ENCODE measurements around the gene EEF1AKMT2. TPM values are rescaled to one million over a fixed set of nuclear protein-coding genes. Genes with fewer than 3 reads are reported as not detected.

The EEF1AKMT2 gene
- polyA plus RNA-seq, 2 of the 4 experiments (the other 2 are of a cell fraction) = 23.5 to 28.1 TPM

DNA sequence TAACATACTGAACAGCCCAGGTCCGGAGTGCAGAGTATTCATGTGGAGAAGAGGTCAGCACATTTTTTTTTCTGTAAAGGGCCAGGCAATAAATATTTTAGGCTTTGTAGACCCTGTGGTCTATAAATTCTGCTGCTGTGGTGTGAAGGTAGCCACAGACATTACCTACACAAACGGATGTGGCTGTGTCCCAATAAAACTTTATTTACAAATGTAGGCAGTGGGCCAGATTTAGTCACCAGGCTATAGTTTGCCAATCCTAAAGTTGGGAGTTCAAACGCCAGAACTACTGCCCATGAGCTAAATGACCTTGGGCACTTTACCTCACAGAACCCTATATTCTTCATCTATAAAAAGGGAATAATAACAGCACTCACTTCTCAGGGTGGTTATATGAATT lies 60.9 kb downstream of the EEF1AKMT2 start:
- ATAC-seq (no peak), DNase-seq (ENCODE audit: low read depth in 1 of 2, low spot score in 1 of 2) (no peak), FAIRE-seq (no peak)
- Histone ChIP-seq H3K4me1 (no peaks in the 10 kb centered on the region), H3K27ac (no peak overlapping the region), H3K4me2 (no peak overlapping the region), H3K4me3 (no peak overlapping the region), H3K9me3 (no peaks in the 10 kb centered on the region)
- TF ChIP-seq JUNB (IDR thresholded peaks at IDR 0.05) (no peak), ZNF302 (CRISPR knock-in tag; IDR thresholded peaks at IDR 0.05) (no peak), CHD2 (IDR thresholded peaks at IDR 0.05; ENCODE audit: low read length, partially characterized antibody) (no peak), GATA3 (IDR thresholded peaks at IDR 0.05; ENCODE audit: borderline replicate concordance) (no peak)
- TF ChIP-seq, protein P1, sequence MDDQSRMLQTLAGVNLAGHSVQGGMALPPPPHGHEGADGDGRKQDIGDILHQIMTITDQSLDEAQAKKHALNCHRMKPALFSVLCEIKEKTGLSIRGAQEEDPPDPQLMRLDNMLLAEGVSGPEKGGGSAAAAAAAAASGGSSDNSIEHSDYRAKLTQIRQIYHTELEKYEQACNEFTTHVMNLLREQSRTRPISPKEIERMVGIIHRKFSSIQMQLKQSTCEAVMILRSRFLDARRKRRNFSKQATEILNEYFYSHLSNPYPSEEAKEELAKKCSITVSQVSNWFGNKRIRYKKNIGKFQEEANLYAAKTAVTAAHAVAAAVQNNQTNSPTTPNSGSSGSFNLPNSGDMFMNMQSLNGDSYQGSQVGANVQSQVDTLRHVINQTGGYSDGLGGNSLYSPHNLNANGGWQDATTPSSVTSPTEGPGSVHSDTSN (IDR thresholded peaks at IDR 0.05) = no peak
- TF ChIP-seq, protein P2, sequence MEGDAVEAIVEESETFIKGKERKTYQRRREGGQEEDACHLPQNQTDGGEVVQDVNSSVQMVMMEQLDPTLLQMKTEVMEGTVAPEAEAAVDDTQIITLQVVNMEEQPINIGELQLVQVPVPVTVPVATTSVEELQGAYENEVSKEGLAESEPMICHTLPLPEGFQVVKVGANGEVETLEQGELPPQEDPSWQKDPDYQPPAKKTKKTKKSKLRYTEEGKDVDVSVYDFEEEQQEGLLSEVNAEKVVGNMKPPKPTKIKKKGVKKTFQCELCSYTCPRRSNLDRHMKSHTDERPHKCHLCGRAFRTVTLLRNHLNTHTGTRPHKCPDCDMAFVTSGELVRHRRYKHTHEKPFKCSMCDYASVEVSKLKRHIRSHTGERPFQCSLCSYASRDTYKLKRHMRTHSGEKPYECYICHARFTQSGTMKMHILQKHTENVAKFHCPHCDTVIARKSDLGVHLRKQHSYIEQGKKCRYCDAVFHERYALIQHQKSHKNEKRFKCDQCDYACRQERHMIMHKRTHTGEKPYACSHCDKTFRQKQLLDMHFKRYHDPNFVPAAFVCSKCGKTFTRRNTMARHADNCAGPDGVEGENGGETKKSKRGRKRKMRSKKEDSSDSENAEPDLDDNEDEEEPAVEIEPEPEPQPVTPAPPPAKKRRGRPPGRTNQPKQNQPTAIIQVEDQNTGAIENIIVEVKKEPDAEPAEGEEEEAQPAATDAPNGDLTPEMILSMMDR (IDR thresholded peaks at IDR 0.05) = no peak
- TF ChIP-seq, protein P3, sequence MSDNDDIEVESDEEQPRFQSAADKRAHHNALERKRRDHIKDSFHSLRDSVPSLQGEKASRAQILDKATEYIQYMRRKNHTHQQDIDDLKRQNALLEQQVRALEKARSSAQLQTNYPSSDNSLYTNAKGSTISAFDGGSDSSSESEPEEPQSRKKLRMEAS (IDR thresholded peaks at IDR 0.05) = no peak
- ChIA-PET CTCF (interaction anchor here (0.8 to 5.4 kb wide), 3 partner anchors 11 to 77 kb away, joined by 3 to 35 read pairs (median 4); no protein-coding TSS in a partner anchor), POLR2A (no interaction called here)
- 81% methylated on average over 3 of the region's 3 CpGs for WGBS (ENCODE audit: missing lambda C conversion rate)

DNA sequence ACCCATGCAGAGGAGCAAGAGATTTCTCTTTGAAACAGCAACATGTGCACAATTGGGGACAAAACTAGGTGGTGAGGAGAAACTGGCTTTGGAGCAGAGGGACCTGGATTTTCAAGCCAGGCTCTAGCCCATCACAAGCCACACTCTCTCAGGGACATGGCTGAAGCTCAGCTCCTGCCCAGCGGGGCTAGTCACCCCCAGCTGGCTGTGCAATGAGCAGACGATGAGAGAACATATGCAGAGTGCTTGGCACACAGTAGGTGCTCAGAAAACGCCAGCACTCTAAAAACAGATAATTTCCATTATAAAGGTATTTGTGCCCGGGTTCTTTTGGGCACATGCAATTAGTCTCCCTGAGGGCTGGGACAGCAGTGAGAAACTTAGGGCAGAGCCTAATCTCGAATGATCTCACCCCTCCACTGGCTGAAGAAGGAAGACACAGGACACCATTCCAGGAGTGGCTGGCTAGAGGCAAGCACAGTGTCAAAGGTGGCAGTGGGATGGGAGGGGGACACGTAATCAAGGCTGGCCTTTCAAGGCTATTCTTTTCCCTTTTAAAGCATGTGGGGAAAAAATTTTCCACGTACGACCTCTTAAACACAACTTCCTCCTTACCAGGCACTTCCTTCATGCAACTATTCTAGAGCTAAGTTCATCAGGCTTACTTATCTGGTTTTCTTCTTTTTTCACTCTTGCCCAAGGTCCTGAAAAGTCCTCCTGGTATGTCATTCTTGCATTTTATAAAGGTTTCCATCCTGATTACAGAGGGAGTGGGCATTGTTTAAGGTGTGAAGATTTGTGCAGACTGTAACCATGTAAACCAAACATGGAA lies 62.6 kb downstream of the EEF1AKMT2 start:
- TF ChIP-seq, protein P4, sequence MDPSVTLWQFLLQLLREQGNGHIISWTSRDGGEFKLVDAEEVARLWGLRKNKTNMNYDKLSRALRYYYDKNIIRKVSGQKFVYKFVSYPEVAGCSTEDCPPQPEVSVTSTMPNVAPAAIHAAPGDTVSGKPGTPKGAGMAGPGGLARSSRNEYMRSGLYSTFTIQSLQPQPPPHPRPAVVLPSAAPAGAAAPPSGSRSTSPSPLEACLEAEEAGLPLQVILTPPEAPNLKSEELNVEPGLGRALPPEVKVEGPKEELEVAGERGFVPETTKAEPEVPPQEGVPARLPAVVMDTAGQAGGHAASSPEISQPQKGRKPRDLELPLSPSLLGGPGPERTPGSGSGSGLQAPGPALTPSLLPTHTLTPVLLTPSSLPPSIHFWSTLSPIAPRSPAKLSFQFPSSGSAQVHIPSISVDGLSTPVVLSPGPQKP (IDR thresholded peaks at IDR 0.05; ENCODE audit: low read depth, low read length) = no peak
- TF ChIP-seq, protein P5, sequence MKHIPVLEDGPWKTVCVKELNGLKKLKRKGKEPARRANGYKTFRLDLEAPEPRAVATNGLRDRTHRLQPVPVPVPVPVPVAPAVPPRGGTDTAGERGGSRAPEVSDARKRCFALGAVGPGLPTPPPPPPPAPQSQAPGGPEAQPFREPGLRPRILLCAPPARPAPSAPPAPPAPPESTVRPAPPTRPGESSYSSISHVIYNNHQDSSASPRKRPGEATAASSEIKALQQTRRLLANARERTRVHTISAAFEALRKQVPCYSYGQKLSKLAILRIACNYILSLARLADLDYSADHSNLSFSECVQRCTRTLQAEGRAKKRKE (CRISPR knock-in tag; IDR thresholded peaks at IDR 0.05; ENCODE audit: low read depth) = no peak
- no peak for TF ChIP-seq TFCP2L1 (CRISPR knock-in tag; IDR thresholded peaks at IDR 0.05)
- no peak for TF ChIP-seq GATA3 (IDR thresholded peaks at IDR 0.05; ENCODE audit: borderline replicate concordance)
- TF ChIP-seq MAZ (IDR thresholded peaks at IDR 0.05; ENCODE audit: borderline replicate concordance, low read depth, low read length) = no peak
- TF ChIP-seq EHF (CRISPR knock-in tag; IDR thresholded peaks at IDR 0.05) = no peak
- TF ChIP-seq, protein P6, sequence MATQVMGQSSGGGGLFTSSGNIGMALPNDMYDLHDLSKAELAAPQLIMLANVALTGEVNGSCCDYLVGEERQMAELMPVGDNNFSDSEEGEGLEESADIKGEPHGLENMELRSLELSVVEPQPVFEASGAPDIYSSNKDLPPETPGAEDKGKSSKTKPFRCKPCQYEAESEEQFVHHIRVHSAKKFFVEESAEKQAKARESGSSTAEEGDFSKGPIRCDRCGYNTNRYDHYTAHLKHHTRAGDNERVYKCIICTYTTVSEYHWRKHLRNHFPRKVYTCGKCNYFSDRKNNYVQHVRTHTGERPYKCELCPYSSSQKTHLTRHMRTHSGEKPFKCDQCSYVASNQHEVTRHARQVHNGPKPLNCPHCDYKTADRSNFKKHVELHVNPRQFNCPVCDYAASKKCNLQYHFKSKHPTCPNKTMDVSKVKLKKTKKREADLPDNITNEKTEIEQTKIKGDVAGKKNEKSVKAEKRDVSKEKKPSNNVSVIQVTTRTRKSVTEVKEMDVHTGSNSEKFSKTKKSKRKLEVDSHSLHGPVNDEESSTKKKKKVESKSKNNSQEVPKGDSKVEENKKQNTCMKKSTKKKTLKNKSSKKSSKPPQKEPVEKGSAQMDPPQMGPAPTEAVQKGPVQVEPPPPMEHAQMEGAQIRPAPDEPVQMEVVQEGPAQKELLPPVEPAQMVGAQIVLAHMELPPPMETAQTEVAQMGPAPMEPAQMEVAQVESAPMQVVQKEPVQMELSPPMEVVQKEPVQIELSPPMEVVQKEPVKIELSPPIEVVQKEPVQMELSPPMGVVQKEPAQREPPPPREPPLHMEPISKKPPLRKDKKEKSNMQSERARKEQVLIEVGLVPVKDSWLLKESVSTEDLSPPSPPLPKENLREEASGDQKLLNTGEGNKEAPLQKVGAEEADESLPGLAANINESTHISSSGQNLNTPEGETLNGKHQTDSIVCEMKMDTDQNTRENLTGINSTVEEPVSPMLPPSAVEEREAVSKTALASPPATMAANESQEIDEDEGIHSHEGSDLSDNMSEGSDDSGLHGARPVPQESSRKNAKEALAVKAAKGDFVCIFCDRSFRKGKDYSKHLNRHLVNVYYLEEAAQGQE (IDR thresholded peaks at IDR 0.05) = no peak
- TF ChIP-seq, protein P1 (IDR thresholded peaks at IDR 0.05) = no peak
- TF ChIP-seq EHMT2 (IDR thresholded peaks at IDR 0.05; ENCODE audit: low read depth) = no peak
- Histone ChIP-seq H3K9me3 (no peaks in the 10 kb centered on the region), H3K4me2 (no peak overlapping the region), H3K27ac (no peak overlapping the region), H3K4me3 (no peak overlapping the region), H3K4me1 (no peaks in the 10 kb centered on the region)
- no peak for DNase-seq (ENCODE audit: low read depth in 1 of 2, low spot score in 1 of 2)
- ChIA-PET POLR2A (no interaction called here), CTCF (interaction anchor here (0.9 to 5.4 kb wide), 4 partner anchors 13 to 199 kb away, joined by 3 to 35 read pairs (median 3); no protein-coding TSS in a partner anchor)
- 85% methylated on average over 8 of the region's 8 CpGs for WGBS (ENCODE audit: missing lambda C conversion rate)
- no peak for ATAC-seq
- FAIRE-seq = no peak
